Measurements from ENCODE around the gene FSHB.
"Not testable (repeated sequence)": the region's sequence is repeated elsewhere in the genome, so short reads cannot be mapped to it uniquely, and the experiment has no call there.

FSHB gene

DNA sequence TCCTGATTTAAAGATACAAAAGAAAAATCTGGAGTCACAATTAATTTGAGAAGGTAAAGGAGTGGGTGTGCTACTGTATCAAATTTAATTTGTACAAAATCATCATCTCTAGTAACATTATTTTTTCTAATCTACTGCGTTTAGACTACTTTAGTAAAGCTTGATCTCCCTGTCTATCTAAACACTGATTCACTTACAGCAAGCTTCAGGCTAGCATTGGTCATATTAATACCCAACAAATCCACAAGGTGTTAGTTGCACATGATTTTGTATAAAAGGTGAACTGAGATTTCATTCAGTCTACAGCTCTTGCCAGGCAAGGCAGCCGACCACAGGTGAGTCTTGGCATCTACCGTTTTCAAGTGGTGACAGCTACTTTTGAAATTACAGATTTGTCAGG, at the start of gene FSHB:
FSHB (plus strand) TSS at position 301 of the 400 bp plus-strand sequence. CDS start 889 bp downstream, outside the sequence.
- no peak for DNase-seq

DNA sequence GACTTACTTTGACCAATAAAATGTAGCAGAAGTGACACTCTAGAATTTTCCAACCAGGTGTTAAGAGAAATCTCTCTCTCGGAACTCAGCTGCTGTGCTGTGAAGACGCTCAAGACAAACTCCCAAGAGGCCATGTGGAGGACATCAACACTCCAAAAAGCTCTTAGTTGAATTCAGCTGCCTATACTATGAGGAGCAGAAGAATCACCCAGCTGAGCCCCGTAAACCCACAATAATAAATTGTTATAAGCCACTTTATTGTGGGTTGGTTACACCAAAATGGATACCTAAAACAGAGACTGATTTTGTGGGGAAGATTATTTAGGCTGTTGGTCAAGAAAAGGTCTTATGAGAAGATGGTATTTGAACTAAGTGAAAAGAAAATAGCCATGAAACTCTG, 44.1 kb upstream of the FSHB start:
- DNase-seq, result no peak

DNA sequence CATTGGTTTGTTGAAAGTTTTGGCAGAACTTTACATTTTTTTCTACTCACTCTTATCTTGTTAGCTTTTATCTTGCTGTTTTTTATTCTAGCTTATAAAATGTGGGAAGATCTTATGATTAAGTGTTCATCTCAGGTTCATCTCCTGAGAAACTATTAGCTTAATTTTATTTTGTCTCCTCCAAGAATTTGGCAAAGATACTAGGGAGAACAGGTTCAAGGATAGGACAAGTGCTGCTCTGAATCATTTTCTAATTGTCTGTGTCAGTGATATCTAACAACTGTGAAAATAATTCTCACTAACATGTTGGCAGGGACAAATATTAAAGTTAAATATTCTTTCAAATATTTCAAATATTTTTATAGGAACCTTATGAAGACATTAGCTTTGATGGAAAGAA, 38.2 kb upstream of the FSHB start:
- no peak for DNase-seq

DNA sequence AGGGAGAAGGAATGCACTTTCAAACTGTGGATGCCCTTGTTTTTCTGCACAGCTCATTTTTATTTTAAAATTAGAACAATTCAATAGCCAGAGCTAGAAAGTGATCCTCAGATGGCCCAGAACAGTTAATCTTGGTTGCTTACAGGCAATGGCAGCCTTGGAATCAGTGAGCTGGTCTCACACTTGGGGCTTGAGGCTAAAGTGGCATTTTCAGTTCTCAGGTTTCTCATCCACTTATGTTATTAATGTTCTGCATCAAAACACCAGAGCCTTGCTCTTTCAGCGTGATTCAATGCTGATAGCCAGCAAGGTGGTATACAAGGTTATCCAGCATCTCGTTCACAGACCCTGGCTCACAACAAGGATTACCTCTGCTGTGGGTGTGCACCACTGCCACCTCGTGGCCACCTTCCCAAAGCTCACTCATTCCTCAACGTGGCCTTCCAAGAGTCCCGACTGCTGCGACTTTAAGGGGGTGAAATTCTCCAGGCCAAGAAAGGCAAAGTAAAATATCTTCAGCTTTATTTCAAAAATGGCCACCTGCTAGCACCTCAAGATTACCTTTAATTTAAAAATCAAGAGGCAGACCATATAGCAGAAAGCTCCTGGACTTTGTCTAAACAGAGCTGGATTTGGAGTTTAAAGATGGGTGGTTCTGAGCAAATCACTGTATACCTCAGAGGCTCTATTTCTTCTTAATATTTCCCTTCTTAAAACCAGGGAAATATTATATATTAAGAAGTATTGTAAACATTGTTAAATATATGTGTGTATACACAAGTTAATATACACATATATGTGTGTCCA, 34.2 kb upstream of the FSHB start:
- DNase-seq, result peak; percentile 72

DNA sequence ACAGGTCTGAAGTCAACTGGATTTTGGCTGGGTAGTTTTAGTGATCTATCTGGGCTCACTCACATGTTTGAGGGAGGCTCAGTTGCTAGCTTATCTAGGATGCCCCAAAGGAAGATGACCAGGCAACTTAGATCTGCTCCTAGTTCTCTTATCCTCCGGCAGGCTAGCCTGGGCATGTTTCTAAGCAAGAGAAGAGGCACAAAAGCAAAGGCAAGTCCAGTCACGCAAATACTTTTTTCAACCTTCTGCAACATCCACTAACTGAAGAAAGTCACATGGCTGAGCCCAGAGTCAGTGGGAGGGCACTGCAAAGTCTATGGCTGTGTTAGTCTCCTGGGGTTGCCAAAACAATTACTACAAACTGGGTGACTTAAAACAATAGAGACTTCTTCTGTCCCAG, 32.9 kb upstream of the FSHB start:
- no peak for DNase-seq

DNA sequence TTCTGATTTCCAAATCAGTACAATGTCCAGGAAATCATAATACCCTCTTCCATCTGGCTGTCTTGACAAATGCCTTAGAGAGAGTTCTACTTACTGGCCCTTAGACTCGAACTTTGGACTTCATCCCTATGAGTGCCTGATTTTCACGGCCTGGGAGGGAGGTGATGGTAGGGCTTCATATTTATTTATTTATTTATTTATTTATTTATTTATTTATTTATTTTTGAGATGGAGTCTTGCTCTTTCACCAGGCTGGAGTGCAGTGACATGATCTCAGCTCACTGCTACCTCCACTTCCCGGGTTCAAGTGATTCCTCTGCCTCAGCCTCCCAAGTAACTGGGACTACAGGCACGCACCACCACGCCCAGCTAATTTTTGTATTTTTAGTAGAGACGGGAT, 27.8 kb upstream of the FSHB start:
- DNase-seq, result not testable (repeated sequence)

DNA sequence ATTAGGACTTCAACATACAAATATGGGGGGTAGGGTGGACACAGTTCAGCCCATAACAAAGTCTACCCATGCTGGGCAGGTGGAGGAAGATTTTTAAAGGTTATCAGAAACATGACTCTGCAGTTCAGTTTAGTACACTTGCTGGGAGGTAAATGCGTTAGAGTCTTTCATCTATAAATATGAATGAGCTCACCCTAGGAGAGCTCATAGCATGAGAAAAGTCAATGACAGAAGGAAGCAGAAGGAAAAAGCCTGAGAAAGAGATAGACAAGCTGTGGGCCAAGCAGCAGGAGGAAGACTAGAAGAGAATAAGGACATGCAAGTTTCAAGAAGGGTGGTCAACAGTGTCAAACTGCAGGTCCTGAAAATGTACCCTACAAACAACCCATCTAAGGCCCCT, 27.0 kb upstream of the FSHB start:
- DNase-seq, result no peak

DNA sequence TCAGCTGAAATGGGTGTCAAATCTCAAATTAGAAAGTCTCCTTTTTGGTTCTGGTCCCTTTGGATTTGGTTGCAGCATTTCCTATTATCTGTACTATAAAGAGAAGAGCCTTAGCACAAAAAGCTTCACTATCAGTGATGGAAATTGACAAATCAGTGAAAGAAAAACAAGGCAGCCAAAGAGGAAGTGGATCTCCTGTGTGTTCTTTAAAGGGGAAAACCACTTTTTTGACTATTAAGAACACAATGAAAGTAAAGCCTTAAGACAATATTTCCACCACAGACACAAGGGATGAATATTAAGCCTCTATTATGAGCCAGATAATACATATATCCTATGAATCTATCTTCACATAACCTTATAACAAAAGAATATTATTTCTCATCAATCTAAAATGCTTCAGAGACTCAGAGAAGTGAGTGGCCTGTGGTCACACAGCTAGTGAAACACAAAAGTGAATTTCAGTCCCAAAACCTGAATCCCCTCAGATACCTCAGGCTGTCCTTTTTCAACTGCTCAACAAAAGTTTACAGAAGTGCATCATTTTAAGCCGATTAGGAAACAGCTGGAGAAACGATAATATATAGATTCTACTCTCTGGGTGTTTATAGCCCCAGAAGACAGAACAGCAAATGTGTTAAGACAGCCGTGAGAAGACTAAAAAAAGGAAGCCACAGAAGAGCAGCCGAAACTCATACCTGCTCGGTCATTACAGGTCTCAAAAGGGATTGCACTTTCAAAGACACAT, 24.4 kb upstream of the FSHB start:
- DNase-seq, result peak; percentile 4

DNA sequence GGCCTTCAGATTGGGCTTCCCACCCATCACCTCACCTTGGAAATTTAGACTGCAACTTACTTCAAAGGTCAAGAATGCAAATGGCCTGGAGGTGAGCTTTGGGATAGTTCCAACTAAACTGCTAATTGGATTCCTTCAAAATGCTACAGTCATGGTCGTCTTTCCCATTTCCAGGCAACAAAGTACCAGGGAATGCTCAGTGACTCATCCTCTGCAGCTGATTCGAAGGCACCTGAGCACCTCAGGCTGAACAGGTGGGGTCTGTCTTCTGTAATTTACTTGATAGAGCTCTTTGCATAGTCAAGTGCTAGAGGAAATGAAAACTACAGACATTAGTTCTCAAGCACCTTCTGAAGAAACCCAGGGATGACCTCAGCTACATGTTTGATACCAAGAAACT, 20.5 kb upstream of the FSHB start:
- no peak for DNase-seq

DNA sequence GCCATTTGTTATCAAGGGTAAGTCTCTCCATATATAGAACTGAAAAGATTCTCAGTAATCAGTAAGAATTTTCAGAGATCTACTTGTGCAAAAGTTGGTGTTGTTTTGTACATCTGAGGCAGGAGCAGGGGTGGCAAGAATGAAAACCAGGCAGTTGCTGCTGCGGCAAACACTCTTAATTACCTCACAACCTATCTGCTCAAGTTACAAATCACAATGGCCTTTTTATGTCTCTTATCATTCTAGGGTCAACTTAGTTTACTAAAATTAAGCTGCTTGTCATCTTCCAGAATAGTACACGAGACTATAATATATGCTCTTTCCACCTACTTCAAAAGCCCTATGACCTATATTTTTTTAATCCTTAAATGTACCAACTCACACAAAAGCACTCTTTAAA, 14.3 kb upstream of the FSHB start:
- no peak for DNase-seq

DNA sequence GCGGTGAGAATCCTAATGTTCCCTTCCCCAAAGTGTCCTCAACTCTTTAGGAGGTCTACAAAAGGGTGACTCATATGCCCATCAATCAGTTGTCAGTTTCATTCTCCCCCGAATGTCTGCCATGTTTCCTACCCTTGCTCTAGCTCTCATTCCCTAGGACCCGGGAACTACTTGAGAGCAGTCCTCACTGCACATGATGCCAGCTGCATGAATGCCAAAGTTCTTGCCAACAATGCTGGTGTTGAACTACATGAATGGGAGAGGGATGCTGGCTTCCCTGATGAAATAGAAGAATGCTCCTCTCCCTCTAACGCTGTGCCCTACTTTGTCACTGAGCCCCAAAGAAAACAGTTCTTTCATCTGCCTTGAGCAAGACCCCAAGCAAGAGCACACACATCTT, 12.5 kb upstream of the FSHB start:
- DNase-seq, result no peak

DNA sequence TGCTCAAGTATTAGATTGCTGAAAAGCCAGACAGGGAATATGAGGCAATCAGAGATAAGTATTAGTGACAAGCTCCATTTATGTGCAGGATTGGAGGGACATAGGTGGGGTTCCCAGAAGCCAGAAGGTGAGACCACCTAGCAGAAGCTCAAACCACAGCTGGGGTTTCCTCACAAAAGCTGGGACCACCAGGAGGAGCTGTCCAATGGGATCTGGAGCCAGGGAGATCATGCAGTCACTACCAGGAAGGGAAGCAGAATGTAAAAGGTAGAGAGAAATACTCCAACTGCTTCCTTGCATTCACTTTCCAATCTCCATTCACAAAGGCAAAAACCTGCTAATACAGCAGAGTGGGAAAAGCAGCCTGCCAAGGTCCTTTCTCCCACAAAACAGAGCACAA, 5.2 kb upstream of the FSHB start:
- DNase-seq, result no peak

DNA sequence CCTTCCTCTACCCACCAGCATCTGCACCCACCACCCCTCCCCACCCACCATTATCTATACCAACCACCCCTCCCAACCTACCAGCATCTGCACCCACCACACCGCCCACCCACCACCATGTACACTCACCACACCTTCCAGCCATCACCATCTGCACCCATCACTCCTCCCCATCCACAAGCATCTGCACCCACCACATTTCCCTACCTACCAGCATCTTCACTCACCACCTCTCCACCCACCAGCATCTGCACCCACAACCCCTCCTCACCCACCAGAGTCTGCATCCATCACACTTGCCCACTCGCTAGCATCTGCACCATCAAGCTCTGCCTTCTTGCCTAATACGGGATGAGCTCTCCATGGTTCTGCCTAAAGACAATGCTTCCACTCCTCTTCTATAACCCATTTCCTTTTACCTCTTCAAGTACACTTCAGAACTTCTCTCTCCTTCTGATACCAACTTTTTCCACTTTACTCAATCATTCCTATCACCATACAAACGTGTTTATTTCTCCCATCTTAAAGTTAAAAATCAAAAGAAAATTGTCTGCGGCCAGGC, 2.4 kb upstream of the FSHB start:
- no peak for DNase-seq

DNA sequence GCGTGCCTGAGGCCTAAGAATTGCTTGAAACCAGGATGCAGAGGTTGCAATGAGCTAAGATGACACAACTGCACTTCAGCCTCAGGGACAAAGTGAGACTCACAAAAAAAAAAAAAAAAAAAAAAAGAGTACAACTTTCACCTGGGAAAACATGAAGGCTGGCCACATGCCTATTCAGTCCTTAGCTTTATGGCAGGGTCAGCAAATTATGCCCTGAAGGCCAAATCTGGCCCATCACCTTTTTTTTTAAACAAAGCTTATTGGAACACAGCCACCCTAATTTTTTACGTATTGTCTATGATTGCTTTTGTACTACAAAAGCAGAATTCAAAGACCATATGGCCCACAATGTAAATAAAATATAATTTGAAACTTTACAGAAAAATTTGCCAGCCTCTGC, 8.2 kb downstream of the FSHB start:
- DNase-seq, result no peak

DNA sequence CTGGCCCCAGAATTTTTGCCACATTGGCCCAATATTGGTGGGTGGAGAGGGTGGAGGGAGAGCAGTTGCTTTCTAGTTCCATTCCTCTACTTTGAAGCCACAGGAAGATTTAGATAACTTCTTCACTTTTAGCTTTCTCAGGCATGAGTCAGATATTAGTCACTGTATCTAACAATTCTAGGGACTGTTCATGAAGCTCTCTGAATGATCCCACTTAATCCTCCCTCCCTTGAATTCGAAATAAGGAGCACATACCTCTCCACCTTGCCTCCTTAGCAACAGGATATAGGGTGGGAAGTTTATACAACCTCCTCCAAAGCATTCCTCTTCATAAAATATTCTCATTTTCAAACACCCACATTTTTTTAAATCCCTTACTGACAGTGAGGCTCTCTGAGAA, 13.5 kb downstream of the FSHB start:
- DNase-seq, result no peak

DNA sequence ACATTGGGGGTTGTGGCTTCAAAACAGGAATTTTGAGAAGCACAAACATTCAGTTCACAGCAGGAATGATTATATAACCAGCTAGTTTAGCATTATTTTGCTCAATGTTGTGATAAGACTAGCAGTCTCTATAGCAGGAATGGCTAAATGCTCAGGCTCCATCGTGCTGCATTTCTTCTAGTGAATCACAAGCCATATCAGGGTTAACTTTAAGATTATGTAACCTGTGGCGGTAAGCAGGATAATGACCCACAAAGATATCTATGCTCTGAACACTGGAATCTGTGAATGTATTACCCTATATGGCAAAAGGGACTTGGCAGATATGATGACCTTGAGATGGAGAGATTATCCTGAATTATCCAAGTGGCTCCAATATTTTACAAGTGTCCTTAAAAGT, 14.8 kb downstream of the FSHB start:
- DNase-seq, result no peak

DNA sequence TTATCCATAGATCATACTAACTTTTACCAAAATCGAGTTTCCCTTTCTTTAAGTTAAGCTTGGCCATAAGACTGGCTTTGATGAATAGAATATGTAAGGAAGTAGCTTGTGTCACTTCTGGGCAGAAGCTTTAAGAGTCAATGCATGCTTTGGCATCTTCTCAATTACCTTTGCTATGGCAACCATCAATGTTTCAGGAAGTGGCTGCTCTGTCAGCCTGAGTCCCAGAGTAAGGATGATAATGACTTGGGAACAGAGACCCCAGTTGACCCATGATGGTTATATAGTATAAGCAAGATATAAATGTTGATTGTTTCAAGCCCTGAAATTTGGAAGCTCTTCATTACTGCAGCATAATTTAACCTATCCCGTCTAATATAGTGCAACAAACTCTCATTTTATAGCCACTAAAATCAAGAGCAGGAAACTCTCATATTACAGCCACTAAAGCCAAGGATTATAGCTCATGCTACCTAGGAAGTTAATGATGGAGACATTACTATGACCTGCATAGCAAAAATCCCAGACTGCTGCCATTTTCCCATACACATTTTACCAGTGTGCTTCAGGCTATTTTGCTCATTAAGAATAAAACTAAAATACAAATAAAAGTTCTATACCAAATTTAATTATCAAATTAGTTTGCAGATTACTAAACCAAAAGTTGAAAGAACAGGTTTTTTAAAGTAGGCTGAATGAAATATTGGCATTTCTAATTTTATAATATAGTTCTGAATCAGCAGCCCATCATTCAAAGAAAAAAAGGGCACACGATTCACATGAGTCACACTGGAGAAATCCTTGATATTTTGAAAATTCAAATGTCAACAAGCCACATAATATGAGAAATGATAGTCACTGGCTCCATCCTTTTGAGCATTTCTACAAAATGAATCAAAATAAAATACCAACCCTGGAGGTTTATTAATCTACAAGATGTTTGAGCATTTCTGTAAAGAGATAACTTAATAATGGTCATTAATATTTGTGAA, 23.8 kb downstream of the FSHB start:
- no peak for DNase-seq

DNA sequence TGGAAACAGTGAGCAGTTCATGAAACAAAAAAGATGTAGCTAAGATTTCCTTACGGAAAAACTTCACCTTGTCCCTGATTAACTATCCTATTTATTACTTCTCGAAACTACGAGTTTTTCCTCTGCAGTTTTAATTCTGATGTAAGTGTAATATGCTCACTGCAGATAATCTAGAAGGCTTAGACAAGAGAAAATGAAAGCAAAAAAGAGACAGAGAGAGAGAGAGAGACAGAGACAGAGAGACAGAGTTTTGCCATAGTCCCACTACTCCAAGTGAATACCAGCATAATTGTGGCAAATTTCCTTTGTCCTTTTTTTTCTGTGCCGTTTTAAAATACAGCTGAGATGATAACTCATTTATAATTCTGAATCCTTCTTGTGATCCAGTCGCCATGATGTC, 24.8 kb downstream of the FSHB start:
- no peak for DNase-seq

DNA sequence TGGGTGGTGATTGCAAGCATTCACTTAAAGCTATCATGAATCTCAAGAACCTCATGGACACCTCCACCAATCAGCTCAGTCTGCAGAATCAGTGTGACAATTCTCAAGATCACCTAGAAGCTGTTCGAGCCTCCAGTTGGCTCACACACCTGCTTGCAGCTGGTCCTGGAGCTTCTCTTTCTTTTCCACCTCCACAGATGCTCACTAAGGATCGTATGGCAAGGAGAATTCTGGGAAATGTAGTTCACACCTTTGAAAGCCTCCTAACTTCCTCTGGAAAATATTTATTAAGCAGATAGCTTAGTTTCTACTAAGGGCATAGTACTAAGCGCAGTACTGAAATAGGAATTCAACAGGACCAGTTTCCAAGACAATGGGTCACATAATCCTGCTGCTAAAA, 26.2 kb downstream of the FSHB start:
- DNase-seq, result no peak

DNA sequence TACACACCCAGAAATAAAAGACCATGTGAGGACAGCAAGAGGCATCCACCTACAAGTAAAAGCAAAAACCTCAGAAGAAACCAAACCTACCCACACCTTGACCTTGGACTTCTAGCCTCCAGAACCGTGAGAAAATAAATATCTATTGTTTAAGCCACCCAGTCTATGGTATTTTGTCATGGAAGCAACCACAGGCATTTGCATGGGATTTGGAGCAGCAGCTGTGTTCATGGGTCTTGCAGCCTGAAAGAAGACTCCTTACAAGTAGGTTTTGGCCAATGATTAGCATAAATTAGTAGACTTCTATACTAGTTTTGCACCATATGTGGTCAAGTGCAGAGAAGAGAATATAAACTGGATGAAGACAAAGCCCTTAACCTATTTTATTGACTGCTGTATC, 27.9 kb downstream of the FSHB start:
- no peak for DNase-seq

DNA sequence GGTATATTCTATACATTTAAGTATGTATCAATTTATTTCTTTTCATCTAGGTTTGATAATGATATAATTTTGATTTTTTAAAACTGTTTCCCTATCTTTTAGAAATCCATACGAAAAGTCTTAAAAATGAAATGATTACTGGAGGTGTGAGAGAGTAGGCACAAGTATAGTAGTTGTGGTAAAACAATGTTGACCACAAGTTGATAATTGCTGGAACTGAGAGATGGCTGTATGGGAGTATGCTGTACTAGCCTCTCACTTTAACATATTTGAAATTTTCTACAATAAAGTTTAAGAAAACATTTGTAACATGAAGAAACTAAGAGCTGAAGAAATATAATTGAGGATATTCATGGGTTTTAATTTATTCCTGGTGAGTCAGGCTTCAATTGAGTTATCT, 30.0 kb downstream of the FSHB start:
- no peak for DNase-seq

DNA sequence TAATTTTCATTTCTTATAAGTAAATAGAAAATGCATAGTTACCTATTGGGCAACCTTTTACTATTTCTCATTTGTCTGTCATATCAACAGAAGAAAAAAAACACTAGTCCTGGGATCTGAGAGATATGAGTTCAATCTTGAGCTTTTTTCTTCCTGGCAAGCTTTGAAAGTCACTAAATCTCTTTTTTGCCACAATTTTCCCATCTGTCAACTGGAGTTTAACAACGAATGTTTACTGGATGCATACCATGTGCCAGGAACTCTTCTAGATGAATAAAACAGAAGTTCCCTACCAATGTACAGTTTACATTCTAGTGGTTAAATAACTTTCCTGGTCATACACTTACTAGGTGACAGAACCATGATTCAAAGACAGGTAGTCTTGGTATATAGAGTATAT, 31.0 kb downstream of the FSHB start:
- DNase-seq, result no peak

DNA sequence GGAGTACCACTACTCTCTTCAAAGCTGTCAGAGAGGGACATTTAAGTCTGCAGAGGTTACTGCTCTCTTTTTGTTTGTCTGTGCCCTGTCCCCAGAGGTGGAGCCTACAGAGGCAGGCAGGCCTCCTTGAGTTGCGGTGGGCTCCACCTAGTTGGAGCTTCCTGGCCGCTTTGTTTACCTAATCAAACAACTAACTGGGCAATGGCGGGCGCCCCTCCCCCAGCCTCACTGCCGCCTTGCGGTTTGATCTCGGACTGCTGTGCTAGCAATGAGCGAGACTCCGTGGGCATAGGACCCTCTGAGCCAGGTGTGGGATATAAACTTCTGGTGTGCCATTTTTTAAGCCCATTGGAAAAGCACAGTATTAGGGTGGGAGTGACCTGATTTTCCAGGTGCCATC, 37.8 kb downstream of the FSHB start:
- not testable (repeated sequence) for DNase-seq
